H1 (cell line): ENCODE data around the gene GAPDH. TPM values are rescaled to one million over a fixed set of nuclear protein-coding genes. Genes with fewer than 3 reads are reported as not detected.

Experiments used
- FOSL1 ChIP-seq: IDR thresholded peaks from 2 replicates; pipeline ENCODE4 v1.6.1; 2011; ENCODE audit warnings: mild to moderate bottlenecking, low read depth, low read length, moderate library complexity; ENCODE audit not compliant: insufficient read depth
- JUN ChIP-seq: IDR thresholded peaks from 2 replicates; pipeline ENCODE4 v1.6.1; 2011; ENCODE audit warnings: low read depth, mild to moderate bottlenecking, improper control_type of control experiment, low read length
- NANOG ChIP-seq: IDR thresholded peaks from 2 replicates; pipeline ENCODE4 v1.6.1; 2011; ENCODE audit warnings: low read length, low read depth, mild to moderate bottlenecking, inconsistent platforms; ENCODE audit not compliant: insufficient read depth, poor library complexity, severe bottlenecking
- RNF2 ChIP-seq: fragments of 200-900, 300-1000 bp; sonication (generic); IDR thresholded peaks from 2 replicates; pipeline ENCODE4 v1.7.1; 2016; ENCODE audit warnings: borderline replicate concordance, low read depth, mild to moderate bottlenecking, antibody characterized with exemption, low read length; ENCODE audit not compliant: poor library complexity, severe bottlenecking; ENCODE audit errors: missing control alignments
- SIX5 ChIP-seq: IDR thresholded peaks from 2 replicates; pipeline ENCODE4 v1.6.1; 2011; ENCODE audit warnings: mild to moderate bottlenecking, low read depth, low read length
- TAF1 ChIP-seq: IDR thresholded peaks from 2 replicates; pipeline ENCODE4 v1.6.1; 2011; ENCODE audit warnings: mild to moderate bottlenecking, low read depth, low read length
- polyA plus RNA-seq, 7 experiments: library from polyadenylated mRNA; depleted of rRNA in 3 of 7; stranded (reverse) in 5 of 7; unstranded in 2 of 7; fragments of >200 nt in 5 of 7; fragments of 200-250 nt in 2 of 7; gene quantifications; 1 replicate in 5 of 7; 2 replicates in 1 of 7; 4 replicates in 1 of 7; pipeline versions ENCODE4 v1.2.1 to v1.2.3, GENCODE V29; 2011 to 2013; ENCODE audit warnings: missing spikeins in 2 of 7, mixed read lengths in 2 of 7
- total RNA-seq: library from RNA; stranded (reverse); fragmentation: NEBNext Ultra II Directional; extraction: Animal tissue kit (Norgen Biotek cat#: 25700); gene quantifications from 2 replicates; pipeline ENCODE4 v1.2.1, GENCODE V29; 2021
- TF ChIP-seq, protein P1 (sequence below): fragments of 300-600 bp; sonication (generic); IDR thresholded peaks from 2 replicates; pipeline ENCODE4 v1.7.1; 2012; ENCODE audit warnings: low read length, moderate library complexity, mild to moderate bottlenecking, inconsistent platforms; ENCODE audit not compliant: insufficient replicate concordance
- TF ChIP-seq, protein P2 (sequence below): IDR thresholded peaks from 2 replicates; pipeline ENCODE4 v1.6.1; 2011; ENCODE audit warnings: low read length, improper control_type of control experiment

GAPDH gene
- total and polyA plus RNA-seq, 2 of the 8 experiments (the other 6 are each of a cell fraction or from before 2014, with no cell fraction given) = 5,175 to 15,878 TPM

DNA sequence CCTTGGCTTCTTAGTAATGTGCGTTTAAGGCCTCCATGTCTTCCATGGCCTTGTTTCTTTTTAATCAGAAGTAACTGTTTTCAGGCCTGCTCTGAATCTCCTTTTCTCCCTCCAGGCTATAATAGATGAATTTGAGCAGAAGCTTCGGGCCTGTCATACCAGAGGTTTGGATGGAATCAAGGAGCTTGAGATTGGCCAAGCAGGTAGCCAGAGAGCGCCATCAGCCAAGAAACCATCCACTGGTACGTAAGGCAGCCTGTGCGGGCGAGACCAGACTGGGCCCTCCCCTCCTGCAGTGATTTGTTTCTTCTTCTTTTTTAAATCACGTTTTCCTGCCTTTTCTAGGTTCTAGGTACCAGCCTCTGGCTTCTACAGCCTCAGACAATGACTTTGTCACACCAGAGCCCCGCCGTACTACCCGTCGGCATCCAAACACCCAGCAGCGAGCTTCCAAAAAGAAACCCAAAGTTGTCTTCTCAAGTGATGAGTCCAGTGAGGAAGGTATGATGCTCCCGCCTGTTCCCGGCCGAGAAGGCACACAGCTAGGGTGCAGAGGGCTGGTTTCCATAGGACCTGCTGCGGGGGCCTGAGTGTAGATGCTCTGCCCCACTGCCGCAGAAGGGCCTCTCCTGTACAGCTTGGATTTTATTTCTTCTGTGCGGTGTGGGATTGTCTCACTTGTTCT is 3.6 kb upstream of the GAPDH start (continued):
- TF ChIP-seq, protein P1, sequence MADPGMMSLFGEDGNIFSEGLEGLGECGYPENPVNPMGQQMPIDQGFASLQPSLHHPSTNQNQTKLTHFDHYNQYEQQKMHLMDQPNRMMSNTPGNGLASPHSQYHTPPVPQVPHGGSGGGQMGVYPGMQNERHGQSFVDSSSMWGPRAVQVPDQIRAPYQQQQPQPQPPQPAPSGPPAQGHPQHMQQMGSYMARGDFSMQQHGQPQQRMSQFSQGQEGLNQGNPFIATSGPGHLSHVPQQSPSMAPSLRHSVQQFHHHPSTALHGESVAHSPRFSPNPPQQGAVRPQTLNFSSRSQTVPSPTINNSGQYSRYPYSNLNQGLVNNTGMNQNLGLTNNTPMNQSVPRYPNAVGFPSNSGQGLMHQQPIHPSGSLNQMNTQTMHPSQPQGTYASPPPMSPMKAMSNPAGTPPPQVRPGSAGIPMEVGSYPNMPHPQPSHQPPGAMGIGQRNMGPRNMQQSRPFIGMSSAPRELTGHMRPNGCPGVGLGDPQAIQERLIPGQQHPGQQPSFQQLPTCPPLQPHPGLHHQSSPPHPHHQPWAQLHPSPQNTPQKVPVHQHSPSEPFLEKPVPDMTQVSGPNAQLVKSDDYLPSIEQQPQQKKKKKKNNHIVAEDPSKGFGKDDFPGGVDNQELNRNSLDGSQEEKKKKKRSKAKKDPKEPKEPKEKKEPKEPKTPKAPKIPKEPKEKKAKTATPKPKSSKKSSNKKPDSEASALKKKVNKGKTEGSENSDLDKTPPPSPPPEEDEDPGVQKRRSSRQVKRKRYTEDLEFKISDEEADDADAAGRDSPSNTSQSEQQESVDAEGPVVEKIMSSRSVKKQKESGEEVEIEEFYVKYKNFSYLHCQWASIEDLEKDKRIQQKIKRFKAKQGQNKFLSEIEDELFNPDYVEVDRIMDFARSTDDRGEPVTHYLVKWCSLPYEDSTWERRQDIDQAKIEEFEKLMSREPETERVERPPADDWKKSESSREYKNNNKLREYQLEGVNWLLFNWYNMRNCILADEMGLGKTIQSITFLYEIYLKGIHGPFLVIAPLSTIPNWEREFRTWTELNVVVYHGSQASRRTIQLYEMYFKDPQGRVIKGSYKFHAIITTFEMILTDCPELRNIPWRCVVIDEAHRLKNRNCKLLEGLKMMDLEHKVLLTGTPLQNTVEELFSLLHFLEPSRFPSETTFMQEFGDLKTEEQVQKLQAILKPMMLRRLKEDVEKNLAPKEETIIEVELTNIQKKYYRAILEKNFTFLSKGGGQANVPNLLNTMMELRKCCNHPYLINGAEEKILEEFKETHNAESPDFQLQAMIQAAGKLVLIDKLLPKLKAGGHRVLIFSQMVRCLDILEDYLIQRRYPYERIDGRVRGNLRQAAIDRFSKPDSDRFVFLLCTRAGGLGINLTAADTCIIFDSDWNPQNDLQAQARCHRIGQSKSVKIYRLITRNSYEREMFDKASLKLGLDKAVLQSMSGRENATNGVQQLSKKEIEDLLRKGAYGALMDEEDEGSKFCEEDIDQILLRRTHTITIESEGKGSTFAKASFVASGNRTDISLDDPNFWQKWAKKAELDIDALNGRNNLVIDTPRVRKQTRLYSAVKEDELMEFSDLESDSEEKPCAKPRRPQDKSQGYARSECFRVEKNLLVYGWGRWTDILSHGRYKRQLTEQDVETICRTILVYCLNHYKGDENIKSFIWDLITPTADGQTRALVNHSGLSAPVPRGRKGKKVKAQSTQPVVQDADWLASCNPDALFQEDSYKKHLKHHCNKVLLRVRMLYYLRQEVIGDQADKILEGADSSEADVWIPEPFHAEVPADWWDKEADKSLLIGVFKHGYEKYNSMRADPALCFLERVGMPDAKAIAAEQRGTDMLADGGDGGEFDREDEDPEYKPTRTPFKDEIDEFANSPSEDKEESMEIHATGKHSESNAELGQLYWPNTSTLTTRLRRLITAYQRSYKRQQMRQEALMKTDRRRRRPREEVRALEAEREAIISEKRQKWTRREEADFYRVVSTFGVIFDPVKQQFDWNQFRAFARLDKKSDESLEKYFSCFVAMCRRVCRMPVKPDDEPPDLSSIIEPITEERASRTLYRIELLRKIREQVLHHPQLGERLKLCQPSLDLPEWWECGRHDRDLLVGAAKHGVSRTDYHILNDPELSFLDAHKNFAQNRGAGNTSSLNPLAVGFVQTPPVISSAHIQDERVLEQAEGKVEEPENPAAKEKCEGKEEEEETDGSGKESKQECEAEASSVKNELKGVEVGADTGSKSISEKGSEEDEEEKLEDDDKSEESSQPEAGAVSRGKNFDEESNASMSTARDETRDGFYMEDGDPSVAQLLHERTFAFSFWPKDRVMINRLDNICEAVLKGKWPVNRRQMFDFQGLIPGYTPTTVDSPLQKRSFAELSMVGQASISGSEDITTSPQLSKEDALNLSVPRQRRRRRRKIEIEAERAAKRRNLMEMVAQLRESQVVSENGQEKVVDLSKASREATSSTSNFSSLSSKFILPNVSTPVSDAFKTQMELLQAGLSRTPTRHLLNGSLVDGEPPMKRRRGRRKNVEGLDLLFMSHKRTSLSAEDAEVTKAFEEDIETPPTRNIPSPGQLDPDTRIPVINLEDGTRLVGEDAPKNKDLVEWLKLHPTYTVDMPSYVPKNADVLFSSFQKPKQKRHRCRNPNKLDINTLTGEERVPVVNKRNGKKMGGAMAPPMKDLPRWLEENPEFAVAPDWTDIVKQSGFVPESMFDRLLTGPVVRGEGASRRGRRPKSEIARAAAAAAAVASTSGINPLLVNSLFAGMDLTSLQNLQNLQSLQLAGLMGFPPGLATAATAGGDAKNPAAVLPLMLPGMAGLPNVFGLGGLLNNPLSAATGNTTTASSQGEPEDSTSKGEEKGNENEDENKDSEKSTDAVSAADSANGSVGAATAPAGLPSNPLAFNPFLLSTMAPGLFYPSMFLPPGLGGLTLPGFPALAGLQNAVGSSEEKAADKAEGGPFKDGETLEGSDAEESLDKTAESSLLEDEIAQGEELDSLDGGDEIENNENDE = no peak
- no peak for TF ChIP-seq FOSL1
- TF ChIP-seq, protein P2, sequence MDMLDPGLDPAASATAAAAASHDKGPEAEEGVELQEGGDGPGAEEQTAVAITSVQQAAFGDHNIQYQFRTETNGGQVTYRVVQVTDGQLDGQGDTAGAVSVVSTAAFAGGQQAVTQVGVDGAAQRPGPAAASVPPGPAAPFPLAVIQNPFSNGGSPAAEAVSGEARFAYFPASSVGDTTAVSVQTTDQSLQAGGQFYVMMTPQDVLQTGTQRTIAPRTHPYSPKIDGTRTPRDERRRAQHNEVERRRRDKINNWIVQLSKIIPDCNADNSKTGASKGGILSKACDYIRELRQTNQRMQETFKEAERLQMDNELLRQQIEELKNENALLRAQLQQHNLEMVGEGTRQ = no peak
- no peak for TF ChIP-seq TAF1
- TF ChIP-seq SIX5 = no peak
- no peak for TF ChIP-seq RNF2
- TF ChIP-seq NANOG = no peak
- no peak for TF ChIP-seq JUN
